ENCODE data around the gene RABL6.
A peak's percentile ranks its signal among the peaks of the same experiment; 100 is the strongest.

RABL6 gene

DNA sequence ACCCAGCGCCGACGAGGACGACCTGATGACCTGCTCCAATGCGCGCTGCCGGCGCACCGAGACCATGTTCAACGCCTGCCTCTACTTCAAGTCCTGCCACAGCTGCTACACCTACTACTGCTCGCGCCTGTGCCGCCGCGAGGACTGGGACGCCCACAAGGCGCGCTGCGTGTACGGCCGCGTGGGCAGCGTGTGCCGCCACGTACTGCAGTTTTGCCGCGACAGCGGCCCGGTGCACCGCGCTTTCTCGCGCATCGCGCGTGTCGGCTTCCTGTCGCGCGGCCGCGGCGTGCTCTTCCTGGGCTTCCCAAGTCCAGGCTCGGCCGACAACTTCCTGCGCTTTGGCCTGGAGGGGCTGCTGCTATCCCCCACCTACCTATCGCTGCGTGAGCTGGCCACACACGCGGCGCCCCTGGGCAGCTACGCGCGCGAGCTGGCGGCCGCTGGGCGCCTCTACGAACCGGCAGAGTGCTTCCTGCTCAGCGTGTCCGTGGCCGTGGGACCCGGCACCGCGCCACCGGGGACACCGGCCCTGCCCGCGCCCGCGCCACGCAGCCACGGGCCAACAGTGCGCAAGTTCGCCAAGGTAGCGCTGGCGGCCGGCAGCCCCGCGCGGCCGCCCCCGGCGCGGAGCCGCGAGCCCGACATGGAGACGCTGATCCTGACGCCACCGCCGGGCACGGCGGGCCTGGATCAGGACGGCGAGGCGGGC, 38.8 kb downstream of the RABL6 start:
- no peak for DNase-seq
- Mint-ChIP-seq H3K36me3 (ENCODE audit: low read depth) (peaks cover 22% of the 10 kb centered on the region), H3K4me3 (peak overlapping the region; percentile 38), H3K9me3 (no peaks in the 10 kb centered on the region), H3K27ac (peak overlapping the region; percentile 71), H3K4me1 (ENCODE audit: low read depth) (peaks cover 32% of the 10 kb centered on the region), H3K27me3 (peaks cover 32% of the 10 kb centered on the region)

GRCh38 chr9:136847088-136847825, 39.5 kb downstream of the RABL6 start:
- H3K27ac Mint-ChIP-seq, result peak overlapping the region; percentile 81
- H3K36me3 Mint-ChIP-seq (ENCODE audit: low read depth), result peaks cover 25% of the 10 kb centered on the region
- peak overlapping the region; percentile 92 for H3K4me3 Mint-ChIP-seq
- peaks cover 32% of the 10 kb centered on the region for H3K27me3 Mint-ChIP-seq
- peaks cover 28% of the 10 kb centered on the region for H3K4me1 Mint-ChIP-seq (ENCODE audit: low read depth)
- no peak for DNase-seq
- H3K9me3 Mint-ChIP-seq, result no peaks in the 10 kb centered on the region

- Mint-ChIP-seq H3K36me3 (ENCODE audit: low read depth) (peaks cover 26% of the 10 kb centered on the region), H3K4me1 (ENCODE audit: low read depth) (peaks cover 26% of the 10 kb centered on the region), H3K4me3 (peak overlapping the region; percentile 92), H3K9me3 (no peaks in the 10 kb centered on the region), H3K27ac (peak overlapping the region; percentile 81), H3K27me3 (peaks cover 32% of the 10 kb centered on the region)
- peak; percentile 86 for DNase-seq
Measured at GRCh38 chr9:136847826-136848392, 40.2 kb downstream of the RABL6 start.

- Mint-ChIP-seq H3K36me3 (ENCODE audit: low read depth) (peaks cover 26% of the 10 kb centered on the region), H3K9me3 (no peaks in the 10 kb centered on the region), H3K4me3 (peak overlapping the region; percentile 92), H3K4me1 (ENCODE audit: low read depth) (peaks cover 22% of the 10 kb centered on the region), H3K27me3 (peaks cover 30% of the 10 kb centered on the region), H3K27ac (peak overlapping the region; percentile 80)
- DNase-seq, result peak; percentile 66
Measured at GRCh38 chr9:136848393-136849037, 40.8 kb downstream of the RABL6 start.

- H3K27ac Mint-ChIP-seq, result peak within 1 kb of the TSS; percentile 97
- no peaks in the 10 kb centered on the region for H3K9me3 Mint-ChIP-seq
- H3K4me3 Mint-ChIP-seq, result peak within 1 kb of the TSS; percentile 92
- peak; percentile 98 for DNase-seq
- peaks cover 26% of the 10 kb centered on the region for H3K27me3 Mint-ChIP-seq
- H3K36me3 Mint-ChIP-seq (ENCODE audit: low read depth), result peaks cover 26% of the 10 kb centered on the region
- H3K4me1 Mint-ChIP-seq (ENCODE audit: low read depth), result peaks cover 20% of the 10 kb centered on the region
Measured at GRCh38 chr9:136849038-136849959, 41.6 kb downstream of the RABL6 start, which contains the start of gene PHPT1. PHPT1 (plus strand) TSS chr9:136849409; CDS start chr9:136849431, 22 bp downstream.

GRCh38 chr9:136849960-136850865, 42.5 kb downstream of the RABL6 start:
- H3K4me3 Mint-ChIP-seq, result peak overlapping the region; percentile 92
- H3K9me3 Mint-ChIP-seq, result no peaks in the 10 kb centered on the region
- peaks cover 23% of the 10 kb centered on the region for H3K27me3 Mint-ChIP-seq
- DNase-seq, result no peak
- peaks cover 19% of the 10 kb centered on the region for H3K4me1 Mint-ChIP-seq (ENCODE audit: low read depth)
- H3K36me3 Mint-ChIP-seq (ENCODE audit: low read depth), result peaks cover 26% of the 10 kb centered on the region
- peak overlapping the region; percentile 74 for H3K27ac Mint-ChIP-seq

GRCh38 chr9:136850866-136851775, 43.4 kb downstream of the RABL6 start:
- Mint-ChIP-seq H3K4me1 (ENCODE audit: low read depth) (peaks cover 18% of the 10 kb centered on the region), H3K27me3 (peaks cover 16% of the 10 kb centered on the region), H3K36me3 (ENCODE audit: low read depth) (peaks cover 26% of the 10 kb centered on the region), H3K9me3 (no peaks in the 10 kb centered on the region), H3K4me3 (no peak overlapping the region), H3K27ac (no peak overlapping the region)
- no peak for DNase-seq

DNA sequence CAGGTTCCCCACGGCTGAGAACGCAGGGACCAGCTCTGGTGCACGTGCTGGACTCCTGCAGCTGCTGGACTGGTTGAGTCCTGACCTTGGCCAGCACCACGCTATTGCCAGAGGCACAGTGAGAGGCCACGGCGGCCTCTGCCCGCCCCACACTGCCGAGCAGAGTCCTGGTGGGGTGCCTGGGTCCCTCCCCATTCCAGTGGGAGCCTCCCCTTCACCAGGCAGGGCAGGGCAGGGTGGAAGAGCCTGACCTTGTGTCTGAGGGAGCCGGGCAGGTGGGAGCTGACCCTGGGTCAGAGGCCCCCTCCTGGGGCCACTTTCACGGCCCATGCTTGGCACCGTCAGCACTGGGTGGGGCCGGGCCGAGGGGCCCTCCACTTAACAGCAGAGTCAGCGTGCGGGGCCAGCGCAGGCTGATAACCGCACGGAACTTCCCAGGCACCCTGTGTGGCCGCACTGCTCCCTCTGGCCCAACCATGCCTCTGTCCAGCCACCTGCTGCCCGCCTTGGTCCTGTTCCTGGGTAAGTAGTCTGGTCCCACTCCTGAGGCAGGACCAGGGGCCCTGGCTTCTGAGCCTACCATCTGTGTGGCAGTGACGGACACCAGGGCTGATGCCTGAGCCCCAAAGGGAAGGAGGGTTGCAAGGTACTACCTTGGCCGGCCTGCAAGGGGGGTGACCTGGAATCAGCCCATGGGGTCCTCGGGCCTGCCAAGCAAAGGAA, 44.4 kb downstream of the RABL6 start, which contains the start of gene MAMDC4:
MAMDC4 (plus strand) TSS at position 406 of the 723 bp plus-strand sequence; CDS start at position 477, 71 bp downstream.
- H3K4me1 Mint-ChIP-seq (ENCODE audit: low read depth), result peaks cover 13% of the 10 kb centered on the region
- no peaks in the 10 kb centered on the region for H3K9me3 Mint-ChIP-seq
- H3K4me3 Mint-ChIP-seq, result no peak within 1 kb of the TSS
- peaks cover 26% of the 10 kb centered on the region for H3K36me3 Mint-ChIP-seq (ENCODE audit: low read depth)
- DNase-seq, result no peak
- no peak within 1 kb of the TSS for H3K27ac Mint-ChIP-seq
- peaks cover 9% of the 10 kb centered on the region for H3K27me3 Mint-ChIP-seq

DNA sequence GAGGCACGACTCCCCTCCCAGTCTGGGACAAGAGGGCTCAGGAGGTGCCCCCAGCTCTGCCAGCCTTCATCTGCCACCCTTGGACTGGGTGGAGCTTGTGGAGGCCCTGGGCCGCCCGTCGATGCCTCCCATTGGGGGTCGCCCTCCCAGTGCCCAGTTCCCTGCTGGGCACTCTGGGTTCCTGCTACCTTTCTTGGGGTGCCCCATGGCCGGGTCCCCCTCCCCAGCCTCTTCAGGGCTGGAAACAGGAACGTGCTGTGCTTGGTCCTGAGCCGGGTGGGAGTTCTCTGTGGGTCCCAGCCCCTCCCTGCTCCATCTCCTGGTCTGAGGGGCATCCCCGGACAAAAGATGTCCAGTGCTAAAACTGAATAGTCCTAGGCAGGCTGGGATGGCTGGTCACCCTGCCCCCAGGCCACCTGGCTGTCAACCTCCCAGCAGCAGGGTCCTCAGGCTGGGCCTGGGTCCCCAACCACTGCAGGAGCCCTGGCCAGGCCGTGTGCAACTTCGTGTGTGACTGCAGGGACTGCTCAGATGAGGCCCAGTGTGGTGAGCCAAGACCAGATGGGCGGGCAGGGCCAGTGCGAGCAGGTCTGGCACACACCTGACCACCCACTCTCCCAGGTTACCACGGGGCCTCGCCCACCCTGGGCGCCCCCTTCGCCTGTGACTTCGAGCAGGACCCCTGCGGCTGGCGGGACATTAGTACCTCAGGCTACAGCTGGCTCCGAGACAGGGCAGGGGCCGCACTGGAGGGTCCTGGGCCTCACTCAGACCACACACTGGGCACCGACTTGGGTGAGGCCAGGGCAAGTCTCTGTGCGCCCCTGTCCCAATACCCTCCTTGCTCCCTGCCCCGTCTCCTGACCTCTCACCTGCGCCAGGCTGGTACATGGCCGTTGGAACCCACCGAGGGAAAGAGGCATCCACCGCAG, 45.2 kb downstream of the RABL6 start:
- peaks cover 2% of the 10 kb centered on the region for H3K27me3 Mint-ChIP-seq
- H3K36me3 Mint-ChIP-seq (ENCODE audit: low read depth), result peaks cover 25% of the 10 kb centered on the region
- H3K9me3 Mint-ChIP-seq, result no peaks in the 10 kb centered on the region
- H3K27ac Mint-ChIP-seq, result no peak overlapping the region
- no peak for DNase-seq
- H3K4me3 Mint-ChIP-seq, result no peak overlapping the region
- peaks cover 8% of the 10 kb centered on the region for H3K4me1 Mint-ChIP-seq (ENCODE audit: low read depth)

GRCh38 chr9:136853596-136854112, 45.9 kb downstream of the RABL6 start:
- H3K36me3 Mint-ChIP-seq (ENCODE audit: low read depth), result peaks cover 23% of the 10 kb centered on the region
- H3K27ac Mint-ChIP-seq, result no peak overlapping the region
- H3K27me3 Mint-ChIP-seq, result no peaks in the 10 kb centered on the region
- no peaks in the 10 kb centered on the region for H3K9me3 Mint-ChIP-seq
- no peak for DNase-seq
- peaks cover 6% of the 10 kb centered on the region for H3K4me1 Mint-ChIP-seq (ENCODE audit: low read depth)
- no peak overlapping the region for H3K4me3 Mint-ChIP-seq
